Karpas-422 (cell line): ENCODE measurements around the gene PC. TPM values are rescaled to one million over a fixed set of nuclear protein-coding genes. Genes with fewer than 3 reads are reported as not detected.

Source experiments
- DNase-seq: peaks from one replicate; pipeline ENCODE4 v3.0.0-alpha.2; 2015
- H2AFZ ChIP-seq: fragments of 200-600 bp; sonication (generic); 2 replicates; pipeline ENCODE4 v1.6.1; 2014; ENCODE audit warnings: antibody characterized with exemption, low read length, mixed read lengths
- H3K27ac ChIP-seq: fragments of 200-600 bp; sonication (generic); 2 replicates; pipeline ENCODE4 v1.5.1; 2014; ENCODE audit warnings: mild to moderate bottlenecking, low read length, moderate library complexity
- H3K27me3 ChIP-seq: fragments of 200-600 bp; sonication (generic); 2 replicates; pipeline ENCODE4 v1.6.1; 2014; ENCODE audit warnings: low read length, mixed read lengths
- H3K36me3 ChIP-seq: fragments of 200-600 bp; sonication (generic); 2 replicates; pipeline ENCODE4 v1.6.1; 2014; ENCODE audit warnings: low read length, mixed read lengths; ENCODE audit not compliant: insufficient read depth
- H3K4me1 ChIP-seq: fragments of 200-600 bp; sonication (generic); 2 replicates; pipeline ENCODE4 v1.6.1; 2014; ENCODE audit warnings: mild to moderate bottlenecking, low read length, mixed read lengths
- H3K4me2 ChIP-seq: fragments of 200-600 bp; sonication (generic); 2 replicates; pipeline ENCODE4 v1.6.1; 2014; ENCODE audit warnings: low read length, low read depth, mild to moderate bottlenecking; ENCODE audit not compliant: poor library complexity, severe bottlenecking
- H3K4me3 ChIP-seq: fragments of 200-600 bp; sonication (generic); 2 replicates; pipeline ENCODE4 v1.5.1; 2014; ENCODE audit warnings: mild to moderate bottlenecking, antibody characterized with exemption, low read length, mixed read lengths
- H3K79me2 ChIP-seq: fragments of 200-600 bp; sonication (generic); 2 replicates; pipeline ENCODE4 v1.6.1; 2014; ENCODE audit warnings: mild to moderate bottlenecking, low read length, mixed read lengths
- H3K9ac ChIP-seq: fragments of 200-600 bp; sonication (generic); 2 replicates; pipeline ENCODE4 v1.6.0; 2014; ENCODE audit warnings: low read length
- H3K9me2 ChIP-seq: fragments of 200-600 bp; sonication (generic), shearing (Covaris generic); replicated peaks from 2 replicates; pipeline ENCODE4 v1.6.0; 2014; ENCODE audit warnings: mild to moderate bottlenecking, low read length, moderate library complexity; ENCODE audit not compliant: insufficient read depth
- H3K9me3 ChIP-seq: fragments of 300-700, 200-600 bp; sonication (generic); 2 replicates; pipeline ENCODE4 v1.6.1; 2014; ENCODE audit warnings: low read length, mixed read lengths
- H4K20me1 ChIP-seq: fragments of 200-600 bp; sonication (generic); 2 replicates; pipeline ENCODE4 v1.6.1; 2014; ENCODE audit warnings: mild to moderate bottlenecking, antibody characterized with exemption, low read length, low read depth; ENCODE audit not compliant: insufficient read depth
- total RNA-seq: library from RNA; depleted of rRNA; stranded (reverse); fragments of >200 nt; shearing (Covaris generic); gene quantifications from 2 replicates; pipeline ENCODE4 v1.2.3, GENCODE V29; 2014; ENCODE audit warnings: low replicate concordance

The PC gene
- total RNA-seq, 1 experiment from 2014 or later: not detected

- no peak overlapping the region for H3K4me3 ChIP-seq
- DNase-seq: no peak
- H3K27me3 ChIP-seq: no peaks in the 10 kb centered on the region; the same call in 1 of the 2 replicates
- H2AFZ ChIP-seq: no peak overlapping the region
- no peak overlapping the region for H3K4me2 ChIP-seq
- H3K27ac ChIP-seq: no peak overlapping the region
- no peaks in the 10 kb centered on the region for H3K9me2 ChIP-seq
- no peak overlapping the region for H3K9ac ChIP-seq
- H3K79me2 ChIP-seq: no peaks in the 10 kb centered on the region
- H3K9me3 ChIP-seq: no peaks in the 10 kb centered on the region
- no peaks in the 10 kb centered on the region for H3K36me3 ChIP-seq
- H4K20me1 ChIP-seq: no peaks in the 10 kb centered on the region
- H3K4me1 ChIP-seq: no peaks in the 10 kb centered on the region
Measured at GRCh38 chr11:66933531-66933930, 24.7 kb downstream of the PC start.

GRCh38 chr11:66932543-66932942 is 25.6 kb downstream of the PC start:
- Histone ChIP-seq H3K9ac (no peak overlapping the region), H3K4me1 (no peaks in the 10 kb centered on the region), H3K27ac (no peak overlapping the region)

GRCh38 chr11:66929753-66930152 is 28.4 kb downstream of the PC start:
- H3K36me3 ChIP-seq: no peaks in the 10 kb centered on the region
- no peak overlapping the region for H3K4me2 ChIP-seq
- no peak overlapping the region for H3K9ac ChIP-seq
- H4K20me1 ChIP-seq: no peaks in the 10 kb centered on the region
- no peaks in the 10 kb centered on the region for H3K79me2 ChIP-seq
- H2AFZ ChIP-seq: no peak overlapping the region
- H3K27ac ChIP-seq: no peak overlapping the region
- no peaks in the 10 kb centered on the region for H3K27me3 ChIP-seq
- H3K4me1 ChIP-seq: no peaks in the 10 kb centered on the region
- no peak overlapping the region for H3K4me3 ChIP-seq
- H3K9me3 ChIP-seq: no peaks in the 10 kb centered on the region
- no peaks in the 10 kb centered on the region for H3K9me2 ChIP-seq
- no peak for DNase-seq

More at GRCh38 chr11:66932543-66932942, 25.6 kb downstream of the PC start:
- Histone ChIP-seq H3K27me3 (no peaks in the 10 kb centered on the region; the same call in 1 of the 2 replicates), H3K4me2 (no peak overlapping the region), H4K20me1 (no peaks in the 10 kb centered on the region), H3K9me2 (no peaks in the 10 kb centered on the region), H3K79me2 (no peaks in the 10 kb centered on the region), H3K9me3 (no peaks in the 10 kb centered on the region), H3K4me3 (no peak overlapping the region), H2AFZ (no peak overlapping the region), H3K36me3 (no peaks in the 10 kb centered on the region)
- DNase-seq: no peak

GRCh38 chr11:66924272-66924671 is 33.9 kb downstream of the PC start:
- Histone ChIP-seq H3K9me3 (no peaks in the 10 kb centered on the region), H3K9ac (no peak overlapping the region), H4K20me1 (no peaks in the 10 kb centered on the region), H3K4me3 (no peak overlapping the region), H3K4me1 (no peaks in the 10 kb centered on the region), H3K9me2 (no peaks in the 10 kb centered on the region), H3K36me3 (no peaks in the 10 kb centered on the region), H3K79me2 (no peaks in the 10 kb centered on the region), H3K27me3 (no peaks in the 10 kb centered on the region), H3K27ac (no peak overlapping the region), H3K4me2 (no peak overlapping the region), H2AFZ (no peak overlapping the region)
- DNase-seq: no peak

- no peak overlapping the region for H3K9ac ChIP-seq
- no peaks in the 10 kb centered on the region for H3K4me1 ChIP-seq
- no peak overlapping the region for H3K4me2 ChIP-seq
Measured at GRCh38 chr11:66922551-66922950, 35.6 kb downstream of the PC start.

DNA sequence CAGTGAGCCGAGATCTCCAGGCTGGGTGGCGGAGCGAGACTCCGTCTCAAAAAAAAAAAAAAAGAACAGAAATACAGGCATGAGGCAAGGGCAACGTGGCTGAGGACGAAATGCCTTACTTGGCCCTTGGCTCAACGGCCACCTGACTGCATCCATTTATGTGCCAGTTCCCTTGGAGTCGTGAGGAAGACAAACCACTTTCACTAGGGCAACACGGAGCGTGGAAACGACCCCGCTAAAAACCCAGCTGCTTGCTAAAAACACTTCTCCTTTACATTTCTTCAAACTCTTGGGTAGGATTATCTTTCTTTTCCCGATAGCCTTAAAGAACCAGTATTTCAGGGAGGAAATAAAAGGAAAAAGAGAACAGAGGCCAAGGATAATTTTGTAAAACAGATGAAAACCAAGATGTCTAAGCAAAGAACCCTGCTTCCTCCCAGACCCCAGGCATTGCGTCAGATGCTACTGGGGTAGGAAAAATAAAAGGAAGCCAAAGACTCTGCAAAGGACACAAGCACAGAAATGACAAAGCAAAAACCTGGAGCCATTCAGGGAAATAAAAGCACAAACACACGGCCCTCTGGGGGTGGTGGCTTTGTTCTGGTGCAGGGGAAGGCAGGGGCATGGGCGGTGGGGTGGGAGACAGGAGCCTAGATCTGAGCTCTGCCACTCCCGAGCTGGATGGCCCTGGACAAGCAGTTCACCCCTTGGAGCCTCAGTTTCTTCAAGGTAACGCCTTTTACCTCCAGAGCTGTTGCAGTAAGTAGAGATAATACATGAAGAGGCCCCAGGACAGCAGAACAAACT is 37.0 kb downstream of the PC start:
- Histone ChIP-seq H2AFZ (no peak overlapping the region), H4K20me1 (no peaks in the 10 kb centered on the region), H3K36me3 (no peaks in the 10 kb centered on the region), H3K4me1 (no peaks in the 10 kb centered on the region), H3K9me2 (no peaks in the 10 kb centered on the region), H3K79me2 (no peaks in the 10 kb centered on the region), H3K27ac (no peak overlapping the region), H3K9ac (no peak overlapping the region), H3K4me2 (no peak overlapping the region), H3K27me3 (no peaks in the 10 kb centered on the region), H3K9me3 (no peaks in the 10 kb centered on the region), H3K4me3 (no peak overlapping the region)
- DNase-seq: no peak

More at GRCh38 chr11:66922551-66922950, 35.6 kb downstream of the PC start:
- no peak overlapping the region for H2AFZ ChIP-seq
- no peaks in the 10 kb centered on the region for H3K36me3 ChIP-seq
- H3K4me3 ChIP-seq: no peak overlapping the region
- no peaks in the 10 kb centered on the region for H4K20me1 ChIP-seq
- no peaks in the 10 kb centered on the region for H3K79me2 ChIP-seq
- no peaks in the 10 kb centered on the region for H3K9me3 ChIP-seq
- H3K27ac ChIP-seq: no peak overlapping the region
- no peak for DNase-seq
- no peaks in the 10 kb centered on the region for H3K9me2 ChIP-seq
- H3K27me3 ChIP-seq: no peaks in the 10 kb centered on the region

- H3K4me1 ChIP-seq: no peaks in the 10 kb centered on the region
- no peaks in the 10 kb centered on the region for H3K9me3 ChIP-seq
- H3K79me2 ChIP-seq: no peaks in the 10 kb centered on the region
- no peaks in the 10 kb centered on the region for H4K20me1 ChIP-seq
- no peak overlapping the region for H3K9ac ChIP-seq
- H3K36me3 ChIP-seq: no peaks in the 10 kb centered on the region
- no peak overlapping the region for H2AFZ ChIP-seq
- H3K9me2 ChIP-seq: no peaks in the 10 kb centered on the region
- H3K4me3 ChIP-seq: no peak overlapping the region
- H3K27me3 ChIP-seq: no peaks in the 10 kb centered on the region
- H3K4me2 ChIP-seq: no peak overlapping the region
- DNase-seq: no peak
- no peak overlapping the region for H3K27ac ChIP-seq
Measured at GRCh38 chr11:66919923-66920322, 38.3 kb downstream of the PC start.

GRCh38 chr11:66918741-66919140 is 39.4 kb downstream of the PC start:
- no peaks in the 10 kb centered on the region for H3K36me3 ChIP-seq
- H3K27ac ChIP-seq: no peak overlapping the region
- H3K9me2 ChIP-seq: no peaks in the 10 kb centered on the region
- no peaks in the 10 kb centered on the region for H3K79me2 ChIP-seq
- no peak overlapping the region for H3K4me3 ChIP-seq
- H3K4me1 ChIP-seq: no peaks in the 10 kb centered on the region
- no peak overlapping the region for H3K4me2 ChIP-seq
- H4K20me1 ChIP-seq: no peaks in the 10 kb centered on the region
- H3K9ac ChIP-seq: no peak overlapping the region
- no peaks in the 10 kb centered on the region for H3K27me3 ChIP-seq
- H3K9me3 ChIP-seq: no peaks in the 10 kb centered on the region
- H2AFZ ChIP-seq: no peak overlapping the region
- DNase-seq: no peak
